Mesothelial cell of epicardium (in vitro differentiated cells): ENCODE results near the gene NDRG4. TPM values are rescaled to one million over a fixed set of nuclear protein-coding genes. Genes with fewer than 3 reads are reported as not detected.

ENCODE experiments used
- DNase-seq, 2 experiments: peaks; one replicate each; pipeline ENCODE4 v3.0.0; 2021; ENCODE audit warnings: low spot score in 2 of 2; ENCODE audit not compliant: unreplicated experiment in 2 of 2
- H3K27ac Mint-ChIP-seq: 2 replicates; pipeline ENCODE4 v1.8.0; 2021; ENCODE audit warnings: mixed read lengths
- H3K27me3 Mint-ChIP-seq: 2 replicates; pipeline ENCODE4 v1.8.0; 2021; ENCODE audit warnings: low read depth, mixed read lengths
- H3K36me3 Mint-ChIP-seq: 2 replicates; pipeline ENCODE4 v1.8.0; 2021; ENCODE audit warnings: mixed read lengths
- H3K4me1 Mint-ChIP-seq: 2 replicates; pipeline ENCODE4 v1.8.0; 2021; ENCODE audit warnings: mixed read lengths
- H3K4me3 Mint-ChIP-seq: 2 replicates; pipeline ENCODE4 v1.8.0; 2021; ENCODE audit warnings: mild to moderate bottlenecking, moderate library complexity, mixed read lengths
- H3K9me3 Mint-ChIP-seq: 2 replicates; pipeline ENCODE4 v1.8.0; 2021; ENCODE audit warnings: mixed read lengths
- CTCF ChIP-seq: fragments of 200-600 bp; sonication (generic); IDR thresholded peaks from one replicate; pipeline ENCODE4 v1.5.0; 2021; ENCODE audit warnings: antibody characterized with exemption; ENCODE audit not compliant: unreplicated experiment
- total RNA-seq: library from RNA; stranded (reverse); gene quantifications from 3 replicates; pipeline ENCODE4 v1.2.1, GENCODE V29; 2021

Gene NDRG4
- total RNA-seq, 1 donor from 2014 or later, result 17.4 TPM

GRCh38 chr16:58506241-58507194 is 6.6 kb downstream of the NDRG4 start:
- DNase-seq, result no peak
- H3K4me1 Mint-ChIP-seq, result peaks cover 2% of the 10 kb centered on the region

GRCh38 chr16:58507195-58507962 is 7.4 kb downstream of the NDRG4 start:
- no peaks in the 10 kb centered on the region for H3K9me3 Mint-ChIP-seq
- H3K36me3 Mint-ChIP-seq, result no peaks in the 10 kb centered on the region
- no peak overlapping the region for H3K4me3 Mint-ChIP-seq
- no peaks in the 10 kb centered on the region for H3K27me3 Mint-ChIP-seq
- DNase-seq, result no peak
- no peak for TF ChIP-seq CTCF
- H3K4me1 Mint-ChIP-seq, result no peaks in the 10 kb centered on the region
- H3K27ac Mint-ChIP-seq, result no peak overlapping the region

More at GRCh38 chr16:58506241-58507194, 6.6 kb downstream of the NDRG4 start:
- Mint-ChIP-seq H3K4me3 (no peak overlapping the region), H3K9me3 (no peaks in the 10 kb centered on the region), H3K27ac (no peak overlapping the region), H3K36me3 (no peaks in the 10 kb centered on the region), H3K27me3 (no peaks in the 10 kb centered on the region)
- no peak for TF ChIP-seq CTCF

GRCh38 chr16:58507963-58508670 is 8.2 kb downstream of the NDRG4 start:
- H3K27ac Mint-ChIP-seq, result no peak overlapping the region
- H3K4me1 Mint-ChIP-seq, result no peaks in the 10 kb centered on the region
- no peak overlapping the region for H3K4me3 Mint-ChIP-seq
- H3K9me3 Mint-ChIP-seq, result no peaks in the 10 kb centered on the region
- no peak for TF ChIP-seq CTCF
- no peaks in the 10 kb centered on the region for H3K36me3 Mint-ChIP-seq
- no peaks in the 10 kb centered on the region for H3K27me3 Mint-ChIP-seq
- DNase-seq, result no peak

- DNase-seq, result no peak
- Mint-ChIP-seq H3K36me3 (no peaks in the 10 kb centered on the region), H3K4me1 (peaks cover under 1% of the 10 kb centered on the region), H3K27ac (no peak overlapping the region), H3K9me3 (no peaks in the 10 kb centered on the region), H3K4me3 (no peak overlapping the region), H3K27me3 (no peaks in the 10 kb centered on the region)
- TF ChIP-seq CTCF, result no peak
These were observed 8.8 kb downstream of the NDRG4 start for GRCh38 chr16:58508671-58509251.
